ENCODE results near the gene HM13.
"Not testable (repeated sequence)": the region's sequence is repeated elsewhere in the genome, so short reads cannot be mapped to it uniquely, and the experiment has no call there.

HM13 gene

GRCh38 chr20:31594002-31594557 is 79.8 kb downstream of the HM13 start:
- H3K4me3 ChIP-seq (ENCODE audit: low read length in 2 of 2): no peak overlapping the region
- no peak overlapping the region for H3K9ac ChIP-seq (ENCODE audit: low read length in 2 of 2)

DNA sequence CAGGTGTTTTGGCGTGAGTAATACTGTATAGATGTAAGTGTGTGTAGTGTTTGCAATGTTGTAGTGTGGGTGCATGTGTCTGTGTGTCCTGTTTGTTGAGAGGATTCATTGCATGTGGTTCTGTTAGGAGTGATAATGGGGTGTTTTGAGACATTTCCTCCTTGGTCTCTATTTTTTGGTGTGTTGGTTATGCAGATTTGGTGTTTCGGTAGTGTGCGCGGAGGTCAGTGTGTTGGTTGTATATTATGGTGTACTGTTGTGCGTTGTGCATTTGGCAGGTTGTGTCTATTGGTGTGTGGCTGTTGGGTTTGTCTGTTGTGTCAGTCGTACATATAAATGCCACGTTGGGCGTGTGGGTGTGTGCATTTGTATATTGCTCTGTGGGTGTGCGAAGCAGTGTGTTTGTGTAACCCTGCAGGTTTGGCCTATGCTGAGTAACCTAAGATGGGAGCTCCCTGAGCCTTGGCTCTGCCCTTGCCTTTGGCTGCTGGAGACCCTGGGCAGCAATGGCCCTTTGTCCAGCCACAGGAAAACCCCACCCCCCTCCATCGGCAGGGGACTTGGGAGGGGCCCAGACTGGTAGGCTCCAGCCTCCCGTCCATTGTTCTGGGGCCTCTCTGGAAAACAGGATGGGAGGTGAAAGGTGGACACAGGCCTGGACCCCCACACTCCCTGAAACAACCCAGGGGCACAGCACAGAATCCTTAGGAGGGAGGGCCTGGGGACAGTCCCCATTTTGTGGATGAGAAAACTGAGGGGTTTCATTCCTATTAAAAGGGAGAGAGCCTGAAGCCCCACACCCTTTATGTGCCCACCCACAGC is 80.5 kb downstream of the HM13 start:
- Histone ChIP-seq H3K27me3 (ENCODE audit: control insufficient read depth in 1 of 2, insufficient read depth in 2 of 2, low read length in 2 of 2) (no peaks in the 10 kb centered on the region), H3K4me3 (ENCODE audit: low read length in 2 of 2) (no peak overlapping the region), H3K27ac (ENCODE audit: low read length) (no peak overlapping the region), H3K9me3 (ENCODE audit: control insufficient read depth in 2 of 2, low read length in 2 of 2) (no peaks in the 10 kb centered on the region), H3K36me3 (ENCODE audit: control insufficient read depth in 2 of 2, insufficient read depth in 2 of 2, low read length in 2 of 2) (no peaks in the 10 kb centered on the region), H3K4me1 (ENCODE audit: control insufficient read depth, insufficient read depth, low read length) (peaks cover 9% of the 10 kb centered on the region), H3K9ac (ENCODE audit: low read length in 2 of 2) (no peak overlapping the region)

More at GRCh38 chr20:31594002-31594557, 79.8 kb downstream of the HM13 start:
- Histone ChIP-seq H3K9me3 (ENCODE audit: control insufficient read depth in 2 of 2, low read length in 2 of 2) (no peaks in the 10 kb centered on the region), H3K36me3 (ENCODE audit: control insufficient read depth in 2 of 2, insufficient read depth in 2 of 2, low read length in 2 of 2) (no peaks in the 10 kb centered on the region), H3K4me1 (ENCODE audit: control insufficient read depth, insufficient read depth, low read length) (peaks cover 9% of the 10 kb centered on the region), H3K27me3 (ENCODE audit: control insufficient read depth in 1 of 2, insufficient read depth in 2 of 2, low read length in 2 of 2) (no peaks in the 10 kb centered on the region), H3K27ac (ENCODE audit: low read length) (no peak overlapping the region)

DNA sequence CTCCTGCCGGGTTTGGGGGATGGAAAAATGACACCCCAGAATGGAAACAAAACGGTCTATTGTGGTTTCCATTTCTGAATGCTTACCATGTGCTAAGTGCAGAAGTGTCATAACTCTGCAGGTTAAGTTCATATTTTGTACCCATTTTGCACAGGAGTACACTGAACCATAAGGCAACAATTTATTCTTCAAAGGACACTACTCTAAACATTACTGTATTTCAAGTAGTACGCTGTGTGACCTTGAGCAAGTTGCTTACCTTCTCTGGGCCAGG is 81.1 kb downstream of the HM13 start:
- H3K9me3 ChIP-seq (ENCODE audit: control insufficient read depth in 2 of 2, low read length in 2 of 2): no peaks in the 10 kb centered on the region
- H3K36me3 ChIP-seq (ENCODE audit: control insufficient read depth in 2 of 2, insufficient read depth in 2 of 2, low read length in 2 of 2): no peaks in the 10 kb centered on the region
- peak overlapping the region; percentile 60 for H3K27ac ChIP-seq (ENCODE audit: low read length)
- no peaks in the 10 kb centered on the region for H3K27me3 ChIP-seq (ENCODE audit: control insufficient read depth in 1 of 2, insufficient read depth in 2 of 2, low read length in 2 of 2)
- peak overlapping the region in 1 of 2 donors; percentile 36 for H3K9ac ChIP-seq (ENCODE audit: low read length in 2 of 2)
- peaks cover 9% of the 10 kb centered on the region for H3K4me1 ChIP-seq (ENCODE audit: control insufficient read depth, insufficient read depth, low read length)
- H3K4me3 ChIP-seq (ENCODE audit: low read length in 2 of 2): no peak overlapping the region

DNA sequence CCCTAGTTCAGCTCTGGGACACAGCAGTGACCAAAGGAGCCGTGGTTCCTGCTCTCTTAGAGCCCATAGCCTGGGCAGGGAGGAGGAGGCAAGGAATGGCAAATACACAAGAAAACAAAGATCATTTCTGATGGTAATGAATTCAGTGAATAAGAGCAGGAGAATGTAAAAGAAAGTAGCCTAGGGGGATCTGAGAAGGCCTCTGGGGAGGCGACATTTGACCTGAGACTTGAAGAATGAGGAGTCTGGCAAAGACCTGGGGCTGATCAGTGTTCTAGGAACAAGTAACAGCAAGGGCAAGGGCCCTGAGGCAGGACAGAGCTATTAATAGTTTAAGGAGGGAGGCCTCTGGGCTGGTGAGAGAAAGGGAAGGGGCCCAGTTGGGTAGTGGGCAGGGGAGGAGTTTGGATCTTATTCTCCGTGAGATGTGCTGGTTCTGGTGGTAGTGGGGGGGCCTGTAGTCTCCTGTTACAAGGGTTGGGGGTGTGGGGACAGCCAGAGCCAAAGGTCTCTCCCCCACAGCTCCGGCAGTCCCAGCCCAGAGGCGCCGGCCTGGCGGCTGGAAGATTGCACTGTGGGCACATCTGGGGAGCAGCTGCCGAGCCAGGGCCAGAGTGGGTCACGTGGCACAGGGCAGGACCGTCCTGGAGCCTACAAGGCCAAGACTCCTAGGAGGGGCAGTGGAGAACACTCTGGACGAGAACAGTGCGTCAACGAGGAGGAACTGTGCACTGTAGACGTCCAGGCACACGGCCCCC is 81.6 kb downstream of the HM13 start:
- H3K4me1 ChIP-seq (ENCODE audit: control insufficient read depth, insufficient read depth, low read length): peaks cover 9% of the 10 kb centered on the region
- H3K27me3 ChIP-seq (ENCODE audit: control insufficient read depth in 1 of 2, insufficient read depth in 2 of 2, low read length in 2 of 2): no peaks in the 10 kb centered on the region
- no peak overlapping the region for H3K4me3 ChIP-seq (ENCODE audit: low read length in 2 of 2)
- H3K36me3 ChIP-seq (ENCODE audit: control insufficient read depth in 2 of 2, insufficient read depth in 2 of 2, low read length in 2 of 2): no peaks in the 10 kb centered on the region
- H3K9me3 ChIP-seq (ENCODE audit: control insufficient read depth in 2 of 2, low read length in 2 of 2): no peaks in the 10 kb centered on the region
- H3K27ac ChIP-seq (ENCODE audit: low read length): peak overlapping the region; percentile 60
- H3K9ac ChIP-seq (ENCODE audit: low read length in 2 of 2): peak overlapping the region in 1 of 2 donors; percentile 36

GRCh38 chr20:31596412-31596715 is 82.1 kb downstream of the HM13 start:
- not testable (repeated sequence) for H3K36me3 ChIP-seq (ENCODE audit: control insufficient read depth in 2 of 2, insufficient read depth in 2 of 2, low read length in 2 of 2); H3K9ac ChIP-seq (ENCODE audit: low read length in 2 of 2); H3K9me3 ChIP-seq (ENCODE audit: control insufficient read depth in 2 of 2, low read length in 2 of 2); H3K4me1 ChIP-seq (ENCODE audit: control insufficient read depth, insufficient read depth, low read length); H3K4me3 ChIP-seq (ENCODE audit: low read length in 2 of 2); H3K27me3 ChIP-seq (ENCODE audit: control insufficient read depth in 1 of 2, insufficient read depth in 2 of 2, low read length in 2 of 2)
- peak overlapping the region; percentile 41 for H3K27ac ChIP-seq (ENCODE audit: low read length)

DNA sequence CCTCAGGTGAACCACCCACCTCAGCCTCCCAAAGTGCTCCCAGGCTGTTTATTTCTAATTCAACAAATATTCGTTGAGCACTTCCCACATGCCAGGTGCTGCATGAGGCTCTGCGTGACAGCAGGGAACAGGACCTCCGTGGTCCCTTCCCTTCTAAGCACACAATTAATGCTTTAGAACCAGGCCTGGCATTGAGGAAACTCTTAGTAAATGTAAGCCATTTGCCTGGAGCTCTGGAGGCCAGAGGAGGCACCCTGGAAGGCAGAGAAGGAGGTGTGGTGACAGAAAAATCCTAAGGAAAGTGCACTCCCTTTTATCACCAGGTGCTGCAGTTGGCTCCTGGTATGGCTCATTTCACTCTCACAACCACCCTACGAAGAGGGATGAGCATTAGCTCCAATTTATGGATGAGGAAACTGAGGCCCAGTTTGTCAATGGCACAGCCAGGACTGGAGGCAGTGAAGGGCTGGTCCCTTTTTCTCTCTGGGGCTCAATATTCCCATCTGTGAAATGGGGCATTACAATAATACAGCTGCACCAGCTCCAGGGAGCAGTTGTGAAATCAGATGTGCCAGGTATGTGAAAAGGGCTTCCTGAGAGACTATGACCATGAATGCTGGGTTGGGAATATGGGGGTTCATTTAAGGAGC is 82.7 kb downstream of the HM13 start:
- no peak overlapping the region for H3K4me3 ChIP-seq (ENCODE audit: low read length in 2 of 2)
- H3K4me1 ChIP-seq (ENCODE audit: control insufficient read depth, insufficient read depth, low read length): peaks cover 9% of the 10 kb centered on the region
- no peaks in the 10 kb centered on the region for H3K27me3 ChIP-seq (ENCODE audit: control insufficient read depth in 1 of 2, insufficient read depth in 2 of 2, low read length in 2 of 2)
- no peaks in the 10 kb centered on the region for H3K36me3 ChIP-seq (ENCODE audit: control insufficient read depth in 2 of 2, insufficient read depth in 2 of 2, low read length in 2 of 2)
- H3K9me3 ChIP-seq (ENCODE audit: control insufficient read depth in 2 of 2, low read length in 2 of 2): no peaks in the 10 kb centered on the region
- peak overlapping the region; percentile 41 for H3K27ac ChIP-seq (ENCODE audit: low read length)
- H3K9ac ChIP-seq (ENCODE audit: low read length in 2 of 2): no peak overlapping the region

DNA sequence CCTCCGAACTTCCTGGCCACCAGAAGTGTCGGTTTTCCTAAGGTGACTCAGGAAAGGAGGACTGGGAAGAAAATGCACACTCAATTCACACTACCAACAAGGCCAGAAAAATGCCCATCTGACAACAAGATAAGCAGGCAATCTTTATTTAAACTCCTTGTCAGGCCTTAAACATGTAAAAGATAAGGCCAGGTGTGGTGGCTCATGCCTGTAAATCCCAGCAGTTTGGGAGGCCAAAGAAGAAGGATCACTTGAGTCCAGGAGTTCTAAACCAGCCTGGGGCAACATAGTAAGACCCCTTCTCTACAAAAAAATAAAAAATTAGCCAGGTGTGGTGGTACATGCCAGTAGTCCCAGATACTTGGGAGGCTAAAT is 83.2 kb downstream of the HM13 start:
- Histone ChIP-seq H3K9me3 (ENCODE audit: control insufficient read depth in 2 of 2, low read length in 2 of 2) (no peaks in the 10 kb centered on the region), H3K4me3 (ENCODE audit: low read length in 2 of 2) (no peak overlapping the region), H3K27ac (ENCODE audit: low read length) (no peak overlapping the region), H3K27me3 (ENCODE audit: control insufficient read depth in 1 of 2, insufficient read depth in 2 of 2, low read length in 2 of 2) (no peaks in the 10 kb centered on the region), H3K9ac (ENCODE audit: low read length in 2 of 2) (no peak overlapping the region), H3K36me3 (ENCODE audit: control insufficient read depth in 2 of 2, insufficient read depth in 2 of 2, low read length in 2 of 2) (no peaks in the 10 kb centered on the region), H3K4me1 (ENCODE audit: control insufficient read depth, insufficient read depth, low read length) (peaks cover 9% of the 10 kb centered on the region)

DNA sequence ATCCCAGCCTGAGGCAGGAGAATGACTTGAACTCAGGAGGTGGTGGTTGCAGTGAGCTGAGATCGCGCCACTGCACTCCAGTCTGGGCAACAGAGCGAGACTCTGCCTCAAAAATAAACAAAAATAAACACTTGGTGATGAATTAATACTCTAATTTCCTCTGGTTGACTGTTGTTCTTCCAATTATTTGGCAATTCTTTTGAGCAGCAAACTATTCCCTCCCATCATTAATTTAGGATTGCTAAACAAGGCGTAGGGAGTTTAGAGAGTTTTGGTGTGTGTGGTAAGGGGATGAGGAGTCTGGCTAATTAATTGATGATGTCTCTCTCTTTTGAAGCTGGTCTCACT is 88.2 kb downstream of the HM13 start:
- Histone ChIP-seq H3K27me3 (ENCODE audit: control insufficient read depth in 1 of 2, insufficient read depth in 2 of 2, low read length in 2 of 2) (no peaks in the 10 kb centered on the region), H3K36me3 (ENCODE audit: control insufficient read depth in 2 of 2, insufficient read depth in 2 of 2, low read length in 2 of 2) (no peaks in the 10 kb centered on the region), H3K4me1 (ENCODE audit: control insufficient read depth, insufficient read depth, low read length) (peaks cover 38% of the 10 kb centered on the region), H3K9me3 (ENCODE audit: control insufficient read depth in 2 of 2, low read length in 2 of 2) (no peaks in the 10 kb centered on the region), H3K4me3 (ENCODE audit: low read length in 2 of 2) (no peak overlapping the region), H3K27ac (ENCODE audit: low read length) (no peak overlapping the region), H3K9ac (ENCODE audit: low read length in 2 of 2) (no peak overlapping the region)

GRCh38 chr20:31602779-31603441 is 88.7 kb downstream of the HM13 start:
- Histone ChIP-seq H3K4me3 (ENCODE audit: low read length in 2 of 2) (no peak overlapping the region), H3K27ac (ENCODE audit: low read length) (no peak overlapping the region), H3K9me3 (ENCODE audit: control insufficient read depth in 2 of 2, low read length in 2 of 2) (no peaks in the 10 kb centered on the region), H3K4me1 (ENCODE audit: control insufficient read depth, insufficient read depth, low read length) (peaks cover 42% of the 10 kb centered on the region), H3K36me3 (ENCODE audit: control insufficient read depth in 2 of 2, insufficient read depth in 2 of 2, low read length in 2 of 2) (no peaks in the 10 kb centered on the region), H3K9ac (ENCODE audit: low read length in 2 of 2) (no peak overlapping the region), H3K27me3 (ENCODE audit: control insufficient read depth in 1 of 2, insufficient read depth in 2 of 2, low read length in 2 of 2) (no peaks in the 10 kb centered on the region)

- Histone ChIP-seq H3K27ac (ENCODE audit: low read length) (peak overlapping the region; percentile 93), H3K9me3 (ENCODE audit: control insufficient read depth in 2 of 2, low read length in 2 of 2) (no peaks in the 10 kb centered on the region), H3K4me3 (ENCODE audit: low read length in 2 of 2) (peak overlapping the region; percentile 87 to 92), H3K36me3 (ENCODE audit: control insufficient read depth in 2 of 2, insufficient read depth in 2 of 2, low read length in 2 of 2) (no peaks in the 10 kb centered on the region), H3K27me3 (ENCODE audit: control insufficient read depth in 1 of 2, insufficient read depth in 2 of 2, low read length in 2 of 2) (no peaks in the 10 kb centered on the region), H3K4me1 (ENCODE audit: control insufficient read depth, insufficient read depth, low read length) (peaks cover 47% of the 10 kb centered on the region), H3K9ac (ENCODE audit: low read length in 2 of 2) (peak overlapping the region; percentile 86 to 91)
Measured at GRCh38 chr20:31603822-31604566, 89.8 kb downstream of the HM13 start.

All from stomach smooth muscle (tissue), 2 donors.